Body of pancreas (tissue), 4 donors: ENCODE results near the gene ST14. TPM values are rescaled to one million over a fixed set of nuclear protein-coding genes. Genes with fewer than 3 reads are reported as not detected.

Experiments used
- ATAC-seq: fragments of 150-250 bp; one replicate; pipeline ENCODE4 v1.9.1; 2016
- DNase-seq, 4 donors: peaks; one replicate each; pipeline ENCODE4 v3.0.0-alpha.2; 2019
- H3K27ac ChIP-seq, 4 donors: fragments of 200-600 bp; sonication (generic); 1 replicate in 3 of 4; 2 replicates in 1 of 4; pipeline versions ENCODE4 v1.5.1 to v1.6.1; 2016 to 2019; ENCODE audit warnings: mild to moderate bottlenecking in 1 of 4, mixed read lengths in 1 of 4, moderate library complexity in 1 of 4
- H3K27me3 ChIP-seq, 2 donors: fragments of 200-600 bp; sonication (generic); one replicate each; pipeline ENCODE4 v1.6.0; 2016; ENCODE audit warnings: mild to moderate bottlenecking in 1 of 2
- H3K36me3 ChIP-seq, 2 donors: fragments of 200-600 bp; sonication (generic); replicated peaks in 1 of 2; 2 replicates each; pipeline ENCODE4 v1.5.1; 2016; ENCODE audit warnings: low read depth in 2 of 2; ENCODE audit not compliant: insufficient read depth in 1 of 2
- H3K4me1 ChIP-seq: fragments of 200-600 bp; sonication (generic); one replicate; pipeline ENCODE4 v1.6.0; 2016
- H3K4me3 ChIP-seq, 2 donors: fragments of 200-600 bp; sonication (generic); 1 replicate in 1 of 2; 2 replicates in 1 of 2; pipeline ENCODE4 v1.5.1; 2016 to 2019
- H3K9me3 ChIP-seq, 3 donors: fragments of 200-600 bp; sonication (generic); 1 replicate in 2 of 3; 2 replicates in 1 of 3; pipeline ENCODE4 v1.5.1; 2016
- POLR2A ChIP-seq, 3 donors: fragments of 450-650 bp; IDR thresholded peaks; one replicate each; pipeline ENCODE4 v1.6.1; 2016; ENCODE audit warnings: antibody characterized with exemption in 3 of 3, mild to moderate bottlenecking in 2 of 3
- WGBS, 2 donors: methylation state at CpG; one replicate each; pipeline ENCODE4 v1.1.5; 2017; 5-methylcytosine and 5-hydroxymethylcytosine counted together
- intact Hi-C: fragments of 100-400 bp; cut with DNase I; formaldehyde crosslinking; loops from one replicate; pipeline ENCODE4 v1.15.1; 2023
- total RNA-seq, 2 donors: library from RNA; depleted of rRNA; stranded (reverse); fragments of >200 nt; gene quantifications; one replicate each; pipeline ENCODE4 v1.1.0, GENCODE V29; 2016
- TF ChIP-seq, protein P1 (sequence below), 7 experiments: fragments of 450-650 bp in 4 of 7; fragments of 200-600 bp in 3 of 7; sonication (generic) in 3 of 7; IDR thresholded peaks; one replicate each; pipeline ENCODE4 v1.5.1; 2016 to 2019; ENCODE audit warnings: antibody characterized with exemption in 7 of 7

ST14 gene
- 10 to 100 TPM; 55.3 to 61.0 TPM for total RNA-seq

DNA sequence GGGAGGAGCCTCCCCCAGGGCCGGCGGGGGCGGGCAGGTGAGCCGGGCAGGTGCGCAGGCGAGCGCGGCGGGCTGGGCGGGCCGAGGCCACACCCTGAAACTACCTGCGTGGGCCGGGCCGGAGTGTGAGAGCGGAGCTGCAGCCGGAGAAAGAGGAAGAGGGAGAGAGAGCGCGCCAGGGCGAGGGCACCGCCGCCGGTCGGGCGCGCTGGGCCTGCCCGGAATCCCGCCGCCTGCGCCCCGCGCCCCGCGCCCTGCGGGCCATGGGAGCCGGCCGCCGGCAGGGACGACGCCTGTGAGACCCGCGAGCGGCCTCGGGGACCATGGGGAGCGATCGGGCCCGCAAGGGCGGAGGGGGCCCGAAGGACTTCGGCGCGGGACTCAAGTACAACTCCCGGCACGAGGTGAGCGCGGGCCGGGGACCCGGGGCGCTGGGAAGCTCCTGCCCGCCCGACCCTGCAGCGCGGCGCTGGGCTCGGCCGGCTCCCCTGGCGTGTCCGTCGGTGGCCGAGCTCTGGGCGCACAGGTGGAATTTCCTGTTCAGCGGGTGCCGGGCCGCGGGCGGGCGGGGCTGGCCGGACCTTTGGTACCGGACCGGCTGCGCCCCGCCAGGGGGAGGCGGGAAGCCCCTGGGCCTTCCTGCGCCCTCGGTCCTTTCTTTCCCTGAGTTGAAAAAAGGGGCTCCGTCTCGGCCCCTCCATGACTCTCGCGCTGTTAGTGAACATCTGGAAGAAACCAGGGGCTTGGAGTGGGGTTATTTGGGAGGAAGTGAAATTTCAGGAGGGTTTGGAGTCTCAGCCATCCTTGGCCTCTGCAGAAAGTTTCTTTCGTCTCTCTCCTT lies at the start of gene ST14:
Gene ST14, plus strand, starts transcription at position 126 of the 841 bp plus-strand sequence. Its CDS starts 198 bp downstream, at position 324.
- intact Hi-C loops = no loop called here
- TF ChIP-seq POLR2A (IDR thresholded peaks at IDR 0.05) = peak; percentile 74 to 80 (median 75)
- TF ChIP-seq, protein P1, sequence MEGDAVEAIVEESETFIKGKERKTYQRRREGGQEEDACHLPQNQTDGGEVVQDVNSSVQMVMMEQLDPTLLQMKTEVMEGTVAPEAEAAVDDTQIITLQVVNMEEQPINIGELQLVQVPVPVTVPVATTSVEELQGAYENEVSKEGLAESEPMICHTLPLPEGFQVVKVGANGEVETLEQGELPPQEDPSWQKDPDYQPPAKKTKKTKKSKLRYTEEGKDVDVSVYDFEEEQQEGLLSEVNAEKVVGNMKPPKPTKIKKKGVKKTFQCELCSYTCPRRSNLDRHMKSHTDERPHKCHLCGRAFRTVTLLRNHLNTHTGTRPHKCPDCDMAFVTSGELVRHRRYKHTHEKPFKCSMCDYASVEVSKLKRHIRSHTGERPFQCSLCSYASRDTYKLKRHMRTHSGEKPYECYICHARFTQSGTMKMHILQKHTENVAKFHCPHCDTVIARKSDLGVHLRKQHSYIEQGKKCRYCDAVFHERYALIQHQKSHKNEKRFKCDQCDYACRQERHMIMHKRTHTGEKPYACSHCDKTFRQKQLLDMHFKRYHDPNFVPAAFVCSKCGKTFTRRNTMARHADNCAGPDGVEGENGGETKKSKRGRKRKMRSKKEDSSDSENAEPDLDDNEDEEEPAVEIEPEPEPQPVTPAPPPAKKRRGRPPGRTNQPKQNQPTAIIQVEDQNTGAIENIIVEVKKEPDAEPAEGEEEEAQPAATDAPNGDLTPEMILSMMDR (IDR thresholded peaks at IDR 0.05) = peak in 1 of 7 experiments; percentile 8
- DNase-seq (peak; percentile 83 to 89 (median 88)), ATAC-seq (peak; percentile 93)
- no peaks in the 10 kb centered on the region for H3K36me3 ChIP-seq
- no peaks in the 10 kb centered on the region for H3K9me3 ChIP-seq
- H3K4me3 ChIP-seq = peak within 1 kb of the TSS; percentile 32 to 80
- peak within 1 kb of the TSS; percentile 78 to 93 (median 83) for H3K27ac ChIP-seq
- peaks cover 44% of the 10 kb centered on the region for H3K4me1 ChIP-seq
- WGBS, 2 donors = 2 to 3% methylated on average over 11 to 76 of the region's 89 CpGs
- H3K27me3 ChIP-seq = no peaks in the 10 kb centered on the region

DNA sequence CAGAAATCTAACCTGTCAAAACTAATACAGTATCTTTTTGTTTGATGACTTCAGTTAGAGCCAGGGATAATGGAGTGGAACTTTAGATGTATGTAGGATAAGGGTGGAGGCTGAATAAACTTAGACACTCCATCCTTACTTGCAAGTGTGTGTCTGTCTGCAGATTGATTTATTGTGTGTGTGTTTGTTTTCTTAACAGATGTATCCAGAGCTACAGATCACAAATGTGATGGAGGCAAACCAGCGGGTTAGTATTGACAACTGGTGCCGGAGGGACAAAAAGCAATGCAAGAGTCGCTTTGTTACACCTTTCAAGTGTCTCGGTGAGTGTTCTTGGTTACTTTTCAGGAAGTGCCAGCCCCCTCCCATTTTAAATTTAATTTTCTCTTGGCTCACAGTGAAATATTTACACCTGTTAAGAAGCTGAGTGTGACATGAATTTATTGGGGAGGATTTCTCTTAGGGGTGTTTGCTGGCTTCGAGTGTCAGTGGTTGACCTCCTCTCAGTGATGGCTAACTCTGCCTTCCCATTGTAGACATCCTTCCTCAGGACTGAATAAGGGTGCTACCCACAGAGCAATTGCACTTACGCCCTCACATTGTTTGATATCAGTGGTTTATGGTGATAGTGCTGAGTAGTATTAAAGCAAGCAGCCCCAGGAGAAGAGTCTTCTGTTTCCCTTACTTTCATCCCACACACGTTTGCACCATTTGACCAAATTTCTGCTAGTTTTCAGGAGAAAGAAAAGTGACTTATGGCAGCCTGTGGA lies 49.1 kb upstream of the ST14 start:
- intact Hi-C loops = no loop called here
- no peaks in the 10 kb centered on the region for H3K36me3 ChIP-seq
- H3K4me1 ChIP-seq = peaks cover 16% of the 10 kb centered on the region
- no peaks in the 10 kb centered on the region for H3K9me3 ChIP-seq
- DNase-seq (no peak), ATAC-seq (no peak)
- H3K4me3 ChIP-seq = no peak overlapping the region
- TF ChIP-seq, protein P1 (IDR thresholded peaks at IDR 0.05) = no peak
- TF ChIP-seq POLR2A (IDR thresholded peaks at IDR 0.05) = no peak
- H3K27me3 ChIP-seq = no peaks in the 10 kb centered on the region
- 89 to 90% methylated on average over 7 of the region's 7 CpGs for WGBS, 2 donors
- no peak overlapping the region for H3K27ac ChIP-seq

DNA sequence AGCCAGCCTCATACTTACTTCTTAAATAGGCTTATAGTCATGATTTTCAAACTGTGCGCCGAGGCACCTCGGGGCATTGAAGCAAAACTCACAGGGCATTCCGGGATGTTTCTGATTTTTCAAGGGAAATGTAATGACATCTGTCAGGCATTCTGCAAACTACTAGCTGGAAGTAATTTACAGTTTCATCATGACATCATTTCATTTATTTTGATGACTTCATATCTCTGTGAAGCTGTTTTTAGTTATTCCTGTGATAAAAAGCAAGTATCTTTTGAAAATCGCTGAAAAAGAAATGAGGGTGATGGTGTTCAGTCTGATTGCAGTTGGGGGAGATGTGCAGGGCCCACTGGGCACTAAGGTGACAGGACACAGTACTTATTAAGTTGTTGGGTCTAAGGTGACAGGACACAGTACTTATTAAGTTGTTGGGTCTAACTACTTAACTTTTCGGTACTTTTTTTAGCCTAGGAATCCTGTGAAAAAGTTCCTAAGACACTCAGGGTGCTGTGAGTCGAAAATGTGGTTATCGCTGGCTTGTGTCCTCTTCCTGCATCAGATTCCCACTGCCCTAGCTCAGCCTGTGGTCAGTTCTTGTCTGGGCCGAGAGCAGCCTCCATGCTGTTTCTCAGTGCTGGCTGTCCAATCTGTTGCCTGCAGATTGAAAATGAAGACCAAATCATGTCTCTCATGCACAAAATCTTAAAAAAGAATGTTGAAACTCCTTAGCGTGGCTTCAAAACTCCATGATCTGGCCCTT lies 47.3 kb upstream of the ST14 start:
- Histone ChIP-seq H3K36me3 (no peaks in the 10 kb centered on the region), H3K4me3 (no peak overlapping the region), H3K9me3 (no peaks in the 10 kb centered on the region), H3K27ac (no peak overlapping the region), H3K27me3 (no peaks in the 10 kb centered on the region), H3K4me1 (peaks cover 18% of the 10 kb centered on the region)
- intact Hi-C loops = no loop called here
- ATAC-seq (no peak), DNase-seq (no peak)
- TF ChIP-seq, protein P1 (IDR thresholded peaks at IDR 0.05) = no peak
- no peak for TF ChIP-seq POLR2A (IDR thresholded peaks at IDR 0.05)
- 91% methylated on average over 10 of the region's 10 CpGs for WGBS, 2 donors

DNA sequence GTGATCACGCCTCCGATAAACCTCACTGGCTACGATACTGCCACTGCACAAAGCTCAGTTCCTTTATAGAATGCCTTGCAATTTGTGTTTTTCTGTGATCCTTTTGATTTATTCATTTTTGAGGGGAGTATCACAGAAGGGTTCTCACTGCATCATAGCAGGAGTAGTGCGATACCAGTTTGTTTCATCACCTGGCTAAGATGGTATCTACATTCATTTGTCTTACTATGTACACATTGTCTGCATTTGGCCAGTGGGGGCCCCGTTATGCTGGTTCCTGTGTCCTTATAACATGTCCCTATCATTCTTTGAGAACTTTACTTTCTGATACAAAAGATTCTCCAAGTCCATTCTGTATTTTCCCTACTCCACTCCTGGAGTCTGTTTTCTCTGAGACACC lies 45.3 kb upstream of the ST14 start:
- 64 to 66% methylated on average over 5 of the region's 5 CpGs for WGBS, 2 donors
- no peaks in the 10 kb centered on the region for H3K27me3 ChIP-seq
- intact Hi-C loops = no loop called here
- H3K9me3 ChIP-seq = no peaks in the 10 kb centered on the region
- H3K27ac ChIP-seq = peak overlapping the region in 2 of 4 donors; percentile 24 to 35
- no peak overlapping the region for H3K4me3 ChIP-seq
- H3K4me1 ChIP-seq = peaks cover 18% of the 10 kb centered on the region
- TF ChIP-seq, protein P1 (IDR thresholded peaks at IDR 0.05) = no peak
- TF ChIP-seq POLR2A (IDR thresholded peaks at IDR 0.05) = no peak
- DNase-seq (no peak), ATAC-seq (no peak)
- no peaks in the 10 kb centered on the region for H3K36me3 ChIP-seq
